WTC11 (cell line): ENCODE measurements around the gene PLCG1. TPM values are rescaled to one million over a fixed set of nuclear protein-coding genes. Genes with fewer than 3 reads are reported as not detected.

Experiments used
- ATAC-seq: fragments of 200-7000 bp; cut with Tn5 transposase; 2 replicates; pipeline ENCODE4 v1.10.0; 2021; ENCODE audit warnings: mild to moderate bottlenecking, moderate library complexity
- CTCF ChIA-PET: fragments of 300-600 bp; sonication (Branson Sonifier 250); formaldehyde crosslinking; loops from one replicate; lab custom pipeline; 2021; ENCODE audit warnings: antibody characterized with exemption; lab: Charles Lee
- POLR2A ChIA-PET: fragments of 350-600 bp; sonication (Branson Sonifier 250); formaldehyde crosslinking; loops from one replicate; lab custom pipeline; 2021; ENCODE audit warnings: antibody characterized with exemption; lab: Charles Lee
- DNase-seq: peaks from one replicate; pipeline ENCODE4 v3.0.0; 2021; ENCODE audit warnings: low spot score
- H3K27ac Mint-ChIP-seq: 2 replicates; pipeline ENCODE4 v1.8.0; 2021; ENCODE audit warnings: mixed read lengths
- H3K27me3 Mint-ChIP-seq: 2 replicates; pipeline ENCODE4 v1.8.0; 2021; ENCODE audit warnings: low read depth, mild to moderate bottlenecking, moderate library complexity, mixed read lengths
- H3K36me3 Mint-ChIP-seq: 2 replicates; pipeline ENCODE4 v1.8.0; 2021; ENCODE audit warnings: mixed read lengths
- H3K4me1 Mint-ChIP-seq: 2 replicates; pipeline ENCODE4 v1.8.0; 2022; ENCODE audit warnings: mixed read lengths
- H3K4me3 Mint-ChIP-seq: 2 replicates; pipeline ENCODE4 v1.8.0; 2021; ENCODE audit warnings: mild to moderate bottlenecking, moderate library complexity, mixed read lengths
- H3K9me3 Mint-ChIP-seq: 2 replicates; pipeline ENCODE4 v1.8.0; 2021; ENCODE audit warnings: mixed read lengths
- AFF4 ChIP-seq: sonication (generic); formaldehyde crosslinking; IDR thresholded peaks from 2 replicates; pipeline ENCODE4 v1.8.1; 2023; ENCODE audit warnings: mild to moderate bottlenecking, missing genetic modification reagents, borderline replicate concordance
- AR ChIP-seq: fragments of 250-450 bp; sonication (Bioruptor Pico); IDR thresholded peaks from 2 replicates; pipeline ENCODE4 v1.9.0; 2021; ENCODE audit warnings: mild to moderate bottlenecking
- ATF1 ChIP-seq: sonication (generic); formaldehyde crosslinking; IDR thresholded peaks from 2 replicates; pipeline ENCODE4 v1.8.1; 2023; ENCODE audit warnings: mild to moderate bottlenecking, moderate library complexity, missing genetic modification reagents
- E2F5 ChIP-seq: sonication (generic); formaldehyde crosslinking; IDR thresholded peaks from 2 replicates; pipeline ENCODE4 v1.8.1; 2022; ENCODE audit warnings: mild to moderate bottlenecking, moderate library complexity, missing genetic modification reagents
- FOXK1 ChIP-seq: sonication (generic); formaldehyde crosslinking; IDR thresholded peaks from 2 replicates; pipeline ENCODE4 v1.8.0; 2022; ENCODE audit warnings: mild to moderate bottlenecking, moderate library complexity, missing genetic modification reagents
- GABPB1 ChIP-seq: sonication (generic); formaldehyde crosslinking; IDR thresholded peaks from 2 replicates; pipeline ENCODE4 v1.8.1; 2023; ENCODE audit warnings: mild to moderate bottlenecking, missing genetic modification reagents
- JAZF1 ChIP-seq: fragments of 250-450 bp; sonication (Bioruptor Pico); IDR thresholded peaks from 2 replicates; pipeline ENCODE4 v1.9.0; 2021; ENCODE audit warnings: moderate library complexity, mild to moderate bottlenecking, inconsistent platforms
- MLX ChIP-seq: sonication (generic); formaldehyde crosslinking; IDR thresholded peaks from 2 replicates; pipeline ENCODE4 v1.8.1; 2023; ENCODE audit warnings: mild to moderate bottlenecking, missing genetic modification reagents, moderate library complexity
- NR3C1 ChIP-seq: sonication (generic); formaldehyde crosslinking; conservative IDR thresholded peaks from 2 replicates; pipeline ENCODE4 v1.8.1; 2023; ENCODE audit warnings: low read depth, mild to moderate bottlenecking, missing genetic modification reagents
- STAT6 ChIP-seq: sonication (generic); formaldehyde crosslinking; conservative IDR thresholded peaks from 2 replicates; pipeline ENCODE4 v1.8.1; 2023; ENCODE audit warnings: mild to moderate bottlenecking, low read depth, missing genetic modification reagents, moderate library complexity
- TEAD4 ChIP-seq: sonication (generic); formaldehyde crosslinking; IDR thresholded peaks from 2 replicates; pipeline ENCODE4 v1.8.0; 2022; ENCODE audit warnings: mild to moderate bottlenecking, missing genetic modification reagents
- ZNF232 ChIP-seq: sonication (generic); formaldehyde crosslinking; IDR thresholded peaks from 2 replicates; pipeline ENCODE4 v1.8.0; 2022; ENCODE audit warnings: mild to moderate bottlenecking, missing genetic modification reagents
- ZNF416 ChIP-seq: fragments of 250-450 bp; sonication (Bioruptor Pico); IDR thresholded peaks from 2 replicates; pipeline ENCODE4 v1.9.0; 2021; ENCODE audit warnings: mild to moderate bottlenecking, inconsistent platforms
- ZNF671 ChIP-seq: fragments of 250-450 bp; sonication (Bioruptor Pico); IDR thresholded peaks from 2 replicates; pipeline ENCODE4 v1.8.0; 2021; ENCODE audit warnings: mild to moderate bottlenecking
- microRNA-seq: library from miRNA; unstranded; fragments of <30 nt; microRNA quantifications from one replicate; pipeline ENCODE4 v1.2.0, GENCODE V29; 2022; ENCODE audit warnings: borderline number of aligned reads
- total RNA-seq: library from RNA; stranded (reverse); gene quantifications from 3 replicates; pipeline ENCODE4 v1.2.3, GENCODE V29; 2021

PLCG1 gene
- total RNA-seq, 1 experiment from 2014 or later: 201 TPM

- CTCF ChIA-PET: interaction anchor here (1.8 kb wide), 1 partner anchor 24 kb away, joined by 5 read pairs; no protein-coding TSS in a partner anchor
- H3K36me3 Mint-ChIP-seq: no peaks in the 10 kb centered on the region
- no peak for TF ChIP-seq FOXK1
- TF ChIP-seq E2F5: no peak
- no peak for TF ChIP-seq GABPB1 (CRISPR knock-in tag)
- TF ChIP-seq ZNF416 (CRISPR knock-in tag): no peak
- TF ChIP-seq NR3C1 (CRISPR knock-in tag): no peak
- no peak for TF ChIP-seq AR (CRISPR knock-in tag)
- no peak for TF ChIP-seq MLX
- TF ChIP-seq JAZF1 (CRISPR knock-in tag): no peak
- TF ChIP-seq AFF4 (CRISPR knock-in tag): no peak
- TF ChIP-seq ATF1 (CRISPR knock-in tag): no peak
- TF ChIP-seq ZNF671 (CRISPR knock-in tag): no peak
- no peak for TF ChIP-seq ZNF232 (CRISPR knock-in tag)
- no peak for TF ChIP-seq STAT6 (CRISPR knock-in tag)
- no peak for TF ChIP-seq TEAD4 (CRISPR knock-in tag)
- H3K27me3 Mint-ChIP-seq: no peaks in the 10 kb centered on the region
- no peaks in the 10 kb centered on the region for H3K4me1 Mint-ChIP-seq
- ATAC-seq: no peak
- no peak overlapping the region for H3K4me3 Mint-ChIP-seq
- H3K27ac Mint-ChIP-seq: no peak overlapping the region
- H3K9me3 Mint-ChIP-seq: no peaks in the 10 kb centered on the region
- no peak for DNase-seq
- POLR2A ChIA-PET: no interaction called here
Observed at GRCh38 chr20:41226426-41226825, 89.1 kb downstream of the PLCG1 start.

Small RNA genes within 50 kb of the gene (microRNA-seq; reads per million reads assigned to microRNA genes)
- 2.8 reads per million for gene MIR6871

Other genes starting within 250 kb of the PLCG1 start
- 77.7 to 81.8 TPM (median 80.0 TPM) in 3 replicates for gene TOP1, start 108.7 kb upstream of the PLCG1 start, total RNA-seq
- gene ZHX3, start 180.2 kb downstream of the PLCG1 start, total RNA-seq: 7.5 to 9.6 TPM (median 8.6 TPM) in 3 replicates
- 7.9 to 8.5 TPM (median 8.2 TPM) in 3 replicates for gene LPIN3, start 203.3 kb downstream of the PLCG1 start, total RNA-seq
- gene EMILIN3, start 229.3 kb downstream of the PLCG1 start, total RNA-seq: 5.5 to 6.0 TPM (median 5.8 TPM) in 3 replicates